Measurements from ENCODE around the gene STEAP3.
"Not testable (repeated sequence)": the region's sequence is repeated elsewhere in the genome, so short reads cannot be mapped to it uniquely, and the experiment has no call there.

The STEAP3 gene

GRCh38 chr2:119266091-119266589, 42.5 kb downstream of the STEAP3 start:
- TF ChIP-seq CTCF (IDR thresholded peaks at IDR 0.05; ENCODE audit: low read depth, low read length), result no peak
- no peak for DNase-seq (ENCODE audit: low read depth, low spot score)
- in situ Hi-C loops (cut with HindIII; ENCODE audit: low sequenced_read_pairs), result no loop called here
- no peak overlapping the region for H3K4me3 ChIP-seq (ENCODE audit: low read depth, low read length)

- in situ Hi-C loops (cut with HindIII; ENCODE audit: low sequenced_read_pairs), result no loop called here
- no peak for TF ChIP-seq CTCF (IDR thresholded peaks at IDR 0.05; ENCODE audit: low read depth, low read length)
- no peak for DNase-seq (ENCODE audit: low read depth, low spot score)
Measured at GRCh38 chr2:119267604-119268003, 44.0 kb downstream of the STEAP3 start.

GRCh38 chr2:119276864-119277263, 53.2 kb downstream of the STEAP3 start:
- TF ChIP-seq CTCF (IDR thresholded peaks at IDR 0.05; ENCODE audit: low read depth, low read length), result no peak
- no peak overlapping the region for H3K4me3 ChIP-seq (ENCODE audit: low read depth, low read length)
- in situ Hi-C loops (cut with HindIII; ENCODE audit: low sequenced_read_pairs), result no loop called here
- no peak for DNase-seq (ENCODE audit: low read depth, low spot score)

More at GRCh38 chr2:119267604-119268003, 44.0 kb downstream of the STEAP3 start:
- no peak overlapping the region for H3K4me3 ChIP-seq (ENCODE audit: low read depth, low read length)

GRCh38 chr2:119278385-119278784, 54.8 kb downstream of the STEAP3 start:
- H3K4me3 ChIP-seq (ENCODE audit: low read depth, low read length); DNase-seq (ENCODE audit: low read depth, low spot score); in situ Hi-C loops (cut with HindIII; ENCODE audit: low sequenced_read_pairs): not testable (repeated sequence)

- in situ Hi-C loops (cut with HindIII; ENCODE audit: low sequenced_read_pairs), result no loop called here
- no peak overlapping the region for H3K4me3 ChIP-seq (ENCODE audit: low read depth, low read length)
- no peak for TF ChIP-seq CTCF (IDR thresholded peaks at IDR 0.05; ENCODE audit: low read depth, low read length)
- no peak for DNase-seq (ENCODE audit: low read depth, low spot score)
Measured at GRCh38 chr2:119278946-119279345, 55.3 kb downstream of the STEAP3 start.

GRCh38 chr2:119279666-119280065, 56.0 kb downstream of the STEAP3 start:
- in situ Hi-C loops (cut with HindIII; ENCODE audit: low sequenced_read_pairs), result no loop called here
- DNase-seq (ENCODE audit: low read depth, low spot score), result no peak
- no peak overlapping the region for H3K4me3 ChIP-seq (ENCODE audit: low read depth, low read length)
- no peak for TF ChIP-seq CTCF (IDR thresholded peaks at IDR 0.05; ENCODE audit: low read depth, low read length)

GRCh38 chr2:119280680-119281079, 57.0 kb downstream of the STEAP3 start:
- H3K4me3 ChIP-seq (ENCODE audit: low read depth, low read length), result no peak overlapping the region

More at GRCh38 chr2:119280680-119281079, 57.0 kb downstream of the STEAP3 start:
- TF ChIP-seq CTCF (IDR thresholded peaks at IDR 0.05; ENCODE audit: low read depth, low read length), result no peak
- in situ Hi-C loops (cut with HindIII; ENCODE audit: low sequenced_read_pairs), result no loop called here
- DNase-seq (ENCODE audit: low read depth, low spot score), result no peak

Data from astrocyte of the spinal cord (primary cell).